Lower leg skin (tissue), 4 donors: Measurements from ENCODE around the gene GOLGA6C. TPM values are rescaled to one million over a fixed set of nuclear protein-coding genes. Genes with fewer than 3 reads are reported as not detected.
"Not testable (repeated sequence)": the region's sequence is repeated elsewhere in the genome, so short reads cannot be mapped to it uniquely, and the experiment has no call there.

Experiments
- DNase-seq, 2 donors: peaks; one replicate each; pipeline ENCODE4 v3.0.0-alpha.2; 2019; ENCODE audit warnings: low spot score in 2 of 2
- H3K4me3 ChIP-seq: fragments of 200-600 bp; sonication (generic); 2 replicates; pipeline ENCODE4 v1.5.1; 2017; ENCODE audit warnings: mild to moderate bottlenecking, low read depth; ENCODE audit not compliant: poor library complexity, severe bottlenecking
- CTCF ChIP-seq, 3 donors: fragments of 450-650 bp; IDR thresholded peaks; one replicate each; pipeline ENCODE4 v1.5.1; 2016; ENCODE audit warnings: antibody characterized with exemption in 3 of 3, mild to moderate bottlenecking in 3 of 3, moderate library complexity in 2 of 3
- POLR2A ChIP-seq, 2 donors: fragments of 450-650 bp; IDR thresholded peaks; one replicate each; pipeline ENCODE4 v1.6.1; 2016 to 2017; ENCODE audit warnings: antibody characterized with exemption in 2 of 2, mild to moderate bottlenecking in 1 of 2, moderate library complexity in 1 of 2
- WGBS, 2 donors: methylation state at CpG; one replicate each; pipeline ENCODE4 v1.1.5; 2018; 5-methylcytosine and 5-hydroxymethylcytosine counted together
- intact Hi-C: fragments of 100-400 bp; cut with DNase I; formaldehyde crosslinking; loops from one replicate; pipeline ENCODE4 v1.15.0; 2023; ENCODE audit warnings: low total_unique reads
- total RNA-seq, 4 donors: library from RNA; depleted of rRNA; stranded (reverse); fragments of >200 nt; gene quantifications; one replicate each; pipeline ENCODE4 v1.1.0, GENCODE V29; 2016

Gene GOLGA6C
- total RNA-seq, 4 donors from 2014 or later: 0.69 TPM; not detected in 2

- DNase-seq: no peak
- H3K4me3 ChIP-seq: no peak overlapping the region
- no peak for TF ChIP-seq CTCF (IDR thresholded peaks at IDR 0.05)
- TF ChIP-seq POLR2A (IDR thresholded peaks at IDR 0.05): no peak
- intact Hi-C loops: no loop called here
- 63 to 66% methylated on average over 4 of the region's 4 CpGs for WGBS, 2 donors
These were observed 8.4 kb upstream of the GOLGA6C start for GRCh38 chr15:75249726-75250125.

GRCh38 chr15:75251343-75251742, 6.8 kb upstream of the GOLGA6C start:
- intact Hi-C loops, H3K4me3 ChIP-seq: not testable (repeated sequence)
- WGBS, 2 donors: 84 to 89% methylated on average over 4 of the region's 4 CpGs
- DNase-seq: peak in 1 of 2 donors; percentile 53

- WGBS, 2 donors: 81 to 88% methylated on average over 4 of the region's 4 CpGs
- intact Hi-C loops, DNase-seq, H3K4me3 ChIP-seq: not testable (repeated sequence)
These were observed 5.8 kb upstream of the GOLGA6C start for GRCh38 chr15:75252285-75252684.

- whole genome bisulfite sequencing, 2 donors: 70 to 92% methylated on average over 8 to 11 of the region's 16 CpGs
- H3K4me3 ChIP-seq, intact Hi-C loops, DNase-seq: not testable (repeated sequence)
These were observed 648 bp downstream of the GOLGA6C start for GRCh38 chr15:75258620-75259343.

GRCh38 chr15:75259873-75260272, 1.7 kb downstream of the GOLGA6C start:
- DNase-seq, H3K4me3 ChIP-seq, intact Hi-C loops: not testable (repeated sequence)
- no CpG with 5 or more reads among the region's 3 CpGs for WGBS, 2 donors

- H3K4me3 ChIP-seq: not testable (repeated sequence)
- 82 to 95% methylated on average over 3 of the region's 8 CpGs for WGBS, 2 donors
- peak in 1 of 2 donors; percentile 53 for DNase-seq
- intact Hi-C loops: loop anchor here (10.0 kb wide), 1 partner anchor 949 kb away; no protein-coding TSS in a partner anchor
These were observed 15.7 kb downstream of the GOLGA6C start for GRCh38 chr15:75273751-75274359.

- TF ChIP-seq CTCF (IDR thresholded peaks at IDR 0.05): peak in 1 of 3 donors; percentile 43
- peak; percentile 62 to 93 for DNase-seq
- H3K4me3 ChIP-seq: not testable (repeated sequence)
- intact Hi-C loops: loop anchor here (10.0 kb wide), 1 partner anchor 950 kb away; no protein-coding TSS in a partner anchor
- 65 to 70% methylated on average over 5 of the region's 5 CpGs for WGBS, 2 donors
These were observed 16.5 kb downstream of the GOLGA6C start for GRCh38 chr15:75274509-75275107.

GRCh38 chr15:75275617-75276016, 17.5 kb downstream of the GOLGA6C start:
- WGBS, 2 donors: 76% methylated on average over 3 of the region's 3 CpGs
- DNase-seq: peak in 1 of 2 donors; percentile 76
- not testable (repeated sequence) for H3K4me3 ChIP-seq
- intact Hi-C loops: loop anchor here (10.0 kb wide), 1 partner anchor 951 kb away; no protein-coding TSS in a partner anchor

- intact Hi-C loops: loop anchor here (10.0 kb wide), 1 partner anchor 954 kb away; no protein-coding TSS in a partner anchor
- DNase-seq: peak in 1 of 2 donors; percentile 43
- H3K4me3 ChIP-seq: not testable (repeated sequence)
- 50% methylated on average over 1 of the region's 1 CpG; no CpG with 5 or more reads in 1 of the 2 donors for WGBS, 2 donors
These were observed 20.4 kb downstream of the GOLGA6C start for GRCh38 chr15:75278497-75278896.

GRCh38 chr15:75282572-75282971, 24.4 kb downstream of the GOLGA6C start, which contains the start of gene GOLGA6D:
Gene GOLGA6D (plus strand): TSS chr15:75282835. CDS start chr15:75282876, 41 bp downstream.
- intact Hi-C loops, DNase-seq, H3K4me3 ChIP-seq: not testable (repeated sequence)
- WGBS, 2 donors: no CpG with 5 or more reads among the region's 7 CpGs

GRCh38 chr15:75284152-75284551, 26.0 kb downstream of the GOLGA6C start:
- H3K4me3 ChIP-seq, intact Hi-C loops, DNase-seq: not testable (repeated sequence)
- no CpG with 5 or more reads among the region's 3 CpGs for WGBS, 2 donors

- no CpG with 5 or more reads among the region's 18 CpGs for WGBS, 2 donors
- intact Hi-C loops, H3K4me3 ChIP-seq: not testable (repeated sequence)
- peak in 1 of 2 donors; percentile 50 for DNase-seq
These were observed 35.5 kb downstream of the GOLGA6C start for GRCh38 chr15:75293660-75294059.
